Kidney epithelial cell (primary cell): ENCODE results near the gene RFX3. TPM values are rescaled to one million over a fixed set of nuclear protein-coding genes. Genes with fewer than 3 reads are reported as not detected.

Experiments
- DNase-seq: peaks from one replicate; pipeline ENCODE4 v3.0.0-alpha.2; 2010; ENCODE audit warnings: low read depth
- H3K27me3 ChIP-seq: 2 replicates; pipeline ENCODE4 v1.6.0; 2011; ENCODE audit warnings: low read length; ENCODE audit not compliant: control insufficient read depth, insufficient read depth
- H3K36me3 ChIP-seq: 2 replicates; pipeline ENCODE4 v1.5.1; 2011; ENCODE audit warnings: low read length; ENCODE audit not compliant: control insufficient read depth, insufficient read depth
- H3K4me3 ChIP-seq: 2 replicates; pipeline ENCODE4 v1.5.1; 2011; ENCODE audit warnings: low read depth, mild to moderate bottlenecking, control low read depth, low read length
- total RNA-seq: library from RNA; depleted of rRNA; stranded (reverse); fragments of >200 nt; gene quantifications from 2 replicates; pipeline ENCODE4 v1.2.3, GENCODE V29; 2015
- TF ChIP-seq, protein P1 (sequence below): IDR thresholded peaks from 2 replicates; pipeline ENCODE4 v1.5.1; 2011; ENCODE audit warnings: mild to moderate bottlenecking, moderate library complexity, low read length, control low read depth, inconsistent platforms; ENCODE audit not compliant: insufficient read depth, poor library complexity, severe bottlenecking

The RFX3 gene
- total RNA-seq, 1 donor from 2014 or later: 5.6 TPM

DNA sequence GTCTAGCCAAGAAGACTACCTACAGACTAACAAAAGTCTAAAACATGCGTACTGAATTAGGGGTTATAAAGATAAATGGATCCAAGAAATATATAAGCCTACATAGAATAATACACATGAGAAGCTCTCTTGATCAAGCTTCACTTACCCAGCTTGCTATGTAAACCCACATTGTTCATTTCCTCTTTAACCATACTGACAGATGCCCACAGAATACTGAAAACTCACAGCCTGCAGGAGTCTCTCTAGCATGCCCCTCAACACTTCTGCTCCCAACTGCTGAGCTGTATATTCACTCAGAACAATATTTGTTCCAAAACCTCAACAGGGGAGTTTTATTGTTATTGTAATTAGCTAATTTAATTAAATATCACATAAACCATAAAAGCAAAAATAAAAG, 52.4 kb downstream of the RFX3 start:
- DNase-seq: no peak
- Histone ChIP-seq H3K27me3 (no peaks in the 10 kb centered on the region), H3K36me3 (no peaks in the 10 kb centered on the region), H3K4me3 (no peak overlapping the region)
- TF ChIP-seq, protein P1, sequence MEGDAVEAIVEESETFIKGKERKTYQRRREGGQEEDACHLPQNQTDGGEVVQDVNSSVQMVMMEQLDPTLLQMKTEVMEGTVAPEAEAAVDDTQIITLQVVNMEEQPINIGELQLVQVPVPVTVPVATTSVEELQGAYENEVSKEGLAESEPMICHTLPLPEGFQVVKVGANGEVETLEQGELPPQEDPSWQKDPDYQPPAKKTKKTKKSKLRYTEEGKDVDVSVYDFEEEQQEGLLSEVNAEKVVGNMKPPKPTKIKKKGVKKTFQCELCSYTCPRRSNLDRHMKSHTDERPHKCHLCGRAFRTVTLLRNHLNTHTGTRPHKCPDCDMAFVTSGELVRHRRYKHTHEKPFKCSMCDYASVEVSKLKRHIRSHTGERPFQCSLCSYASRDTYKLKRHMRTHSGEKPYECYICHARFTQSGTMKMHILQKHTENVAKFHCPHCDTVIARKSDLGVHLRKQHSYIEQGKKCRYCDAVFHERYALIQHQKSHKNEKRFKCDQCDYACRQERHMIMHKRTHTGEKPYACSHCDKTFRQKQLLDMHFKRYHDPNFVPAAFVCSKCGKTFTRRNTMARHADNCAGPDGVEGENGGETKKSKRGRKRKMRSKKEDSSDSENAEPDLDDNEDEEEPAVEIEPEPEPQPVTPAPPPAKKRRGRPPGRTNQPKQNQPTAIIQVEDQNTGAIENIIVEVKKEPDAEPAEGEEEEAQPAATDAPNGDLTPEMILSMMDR: no peak

DNA sequence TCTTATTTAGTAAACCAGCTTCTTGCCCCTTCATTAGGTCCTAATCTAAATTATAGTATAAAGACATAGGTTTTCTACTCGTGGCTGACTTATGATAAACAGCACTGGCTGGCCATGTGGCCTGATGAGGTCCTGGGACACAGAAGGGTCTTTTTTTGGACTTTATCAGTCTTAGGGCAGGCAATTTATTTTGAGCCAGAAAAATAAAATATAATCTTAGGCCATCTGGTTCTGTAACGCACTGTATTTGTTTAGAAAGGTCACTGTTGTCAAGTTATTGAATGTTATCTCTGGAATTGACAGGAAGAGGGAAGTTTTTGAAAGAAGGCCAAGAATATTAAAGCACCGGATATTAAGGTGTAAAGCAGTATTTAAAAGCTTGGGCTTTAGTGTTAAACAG, 53.9 kb downstream of the RFX3 start:
- Histone ChIP-seq H3K36me3 (no peaks in the 10 kb centered on the region), H3K27me3 (no peaks in the 10 kb centered on the region), H3K4me3 (no peak overlapping the region)
- TF ChIP-seq, protein P1: no peak
- DNase-seq: no peak

DNA sequence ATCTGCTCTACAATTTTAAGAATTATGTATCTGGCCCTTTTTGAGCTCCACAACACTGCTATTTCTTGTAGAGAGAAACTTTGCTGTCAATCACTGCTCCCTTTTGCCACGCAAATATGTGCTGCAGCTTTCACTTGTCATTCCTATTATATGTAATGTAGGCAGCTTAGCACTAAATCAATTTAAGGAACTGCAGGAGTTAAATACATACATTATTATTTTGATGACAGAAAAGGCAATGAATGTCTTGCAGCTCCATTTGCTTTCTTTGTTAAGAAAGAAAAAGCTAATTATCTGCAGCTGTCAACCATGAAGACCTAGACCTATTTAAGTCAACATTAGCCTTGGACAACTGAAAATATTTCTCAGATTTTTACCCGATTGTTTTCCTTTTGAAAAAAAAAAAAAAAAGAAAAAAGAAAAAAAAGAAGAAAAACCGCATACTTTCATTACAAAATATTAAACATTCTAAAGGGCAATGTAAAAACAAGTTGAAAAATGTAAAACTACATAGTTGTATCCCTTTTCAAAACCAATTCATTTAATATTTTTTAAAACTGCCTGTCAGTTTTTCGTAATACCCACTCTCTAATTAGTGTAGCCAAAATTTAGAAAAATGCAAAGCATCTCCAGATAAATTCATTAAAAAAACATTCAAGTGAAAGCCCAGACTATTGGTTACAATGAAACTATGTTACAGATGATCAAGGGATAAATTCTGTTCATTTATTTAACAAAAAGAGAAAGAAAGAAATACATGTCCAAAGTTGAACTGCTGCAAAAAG, 57.2 kb downstream of the RFX3 start:
- DNase-seq: no peak
- TF ChIP-seq, protein P1: no peak
- H3K27me3 ChIP-seq: no peaks in the 10 kb centered on the region
- no peaks in the 10 kb centered on the region for H3K36me3 ChIP-seq
- no peak overlapping the region for H3K4me3 ChIP-seq

DNA sequence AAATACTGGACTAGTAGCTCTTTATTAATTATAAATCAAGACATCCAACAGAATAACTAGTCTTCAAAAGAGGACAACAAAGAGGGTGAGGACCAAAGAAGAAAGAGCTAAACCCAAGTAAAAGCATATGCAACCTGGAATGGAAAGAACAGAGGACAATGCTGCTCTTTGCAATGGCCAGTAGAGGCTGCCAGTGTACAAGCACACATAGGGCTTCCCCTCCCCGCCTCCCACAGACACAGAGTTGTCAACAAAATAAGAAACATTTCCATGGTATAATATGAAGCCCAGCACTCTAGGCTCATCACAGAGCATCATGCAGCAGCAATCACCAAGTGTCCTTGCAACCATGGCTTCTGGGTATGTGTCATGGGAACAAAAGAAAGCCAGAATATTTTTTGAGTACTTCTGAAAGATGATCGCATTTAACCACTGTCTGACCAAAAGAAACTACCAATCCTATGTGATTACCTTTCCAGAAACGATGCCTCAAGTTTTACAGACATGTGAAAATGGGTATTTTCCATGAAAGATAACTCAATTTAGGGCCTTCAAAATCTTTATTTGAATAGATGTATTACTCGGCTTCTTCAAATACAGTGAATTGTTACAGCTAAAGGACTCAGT, 58.1 kb downstream of the RFX3 start:
- Histone ChIP-seq H3K4me3 (no peak overlapping the region), H3K27me3 (no peaks in the 10 kb centered on the region), H3K36me3 (no peaks in the 10 kb centered on the region)
- no peak for DNase-seq
- TF ChIP-seq, protein P1: peak; percentile 99

DNA sequence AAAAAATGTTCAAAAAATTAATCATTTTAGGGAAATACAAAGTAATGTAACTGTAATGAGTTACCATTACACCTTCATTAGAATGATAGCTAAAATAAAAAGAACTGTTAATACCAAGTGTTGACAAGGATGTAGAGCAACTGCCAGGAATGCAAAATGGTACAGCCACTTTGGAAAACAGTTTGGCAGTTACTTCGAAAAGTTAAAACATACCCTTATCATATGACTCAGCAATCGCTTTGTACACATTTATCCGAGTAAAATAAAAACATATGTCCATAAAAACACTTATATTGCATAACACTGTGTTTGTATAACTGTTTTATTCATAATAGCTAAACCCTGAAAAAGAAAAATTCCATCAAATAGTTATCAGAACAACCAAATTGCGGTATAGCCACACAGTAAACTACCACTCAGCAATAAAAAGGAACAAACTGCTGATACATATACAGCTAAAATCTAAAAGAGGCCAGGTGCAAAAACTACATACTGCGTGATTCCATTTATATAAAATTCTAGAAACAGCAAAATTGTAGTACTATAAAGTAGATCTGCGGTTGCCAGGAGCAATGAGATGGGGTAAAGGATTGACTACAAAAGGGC, 61.7 kb downstream of the RFX3 start:
- Histone ChIP-seq H3K4me3 (no peak overlapping the region), H3K27me3 (no peaks in the 10 kb centered on the region), H3K36me3 (no peaks in the 10 kb centered on the region)
- TF ChIP-seq, protein P1: no peak
- DNase-seq: no peak
